Large intestine (tissue), 12 donors: ENCODE measurements around the gene MRPL38. TPM values are rescaled to one million over a fixed set of nuclear protein-coding genes. Genes with fewer than 3 reads are reported as not detected.
A peak's percentile ranks its signal among the peaks of the same experiment; 100 is the strongest.

Source experiments
- DNase-seq, 2 donors: peaks; one replicate each; pipeline versions ENCODE4 v3.0.0 to v3.0.0-alpha.2; 2013
- H3K27ac ChIP-seq: one replicate; pipeline ENCODE4 v1.5.1; 2013; ENCODE audit warnings: low read length
- H3K27me3 ChIP-seq: 2 replicates; pipeline ENCODE4 v1.6.1; 2013; ENCODE audit warnings: low read length; ENCODE audit not compliant: control insufficient read depth, insufficient read depth
- H3K36me3 ChIP-seq: 2 replicates; pipeline ENCODE4 v1.6.1; 2013; ENCODE audit warnings: low read length; ENCODE audit not compliant: control insufficient read depth, insufficient read depth
- H3K4me1 ChIP-seq: one replicate; pipeline ENCODE4 v1.6.1; 2013; ENCODE audit warnings: low read length; ENCODE audit not compliant: control insufficient read depth, insufficient read depth
- H3K4me3 ChIP-seq: one replicate; pipeline ENCODE4 v1.5.1; 2013; ENCODE audit warnings: low read length
- H3K9me3 ChIP-seq: one replicate; pipeline ENCODE4 v1.6.1; 2013; ENCODE audit warnings: mild to moderate bottlenecking, low read depth, low read length, moderate library complexity; ENCODE audit not compliant: control insufficient read depth
- WGBS: methylation state at CpG from one replicate; pipeline ENCODE4 v1.1.5; 2013; ENCODE audit warnings: low lambda C conversion rate; ENCODE audit not compliant: insufficient coverage; 5-methylcytosine and 5-hydroxymethylcytosine counted together
- long read RNA-seq, 11 donors: transcript quantifications; one replicate each; lab custom pipeline, GENCODE V29; 2026
- polyA plus RNA-seq: library from polyadenylated mRNA; unstranded; fragments of 120-200 nt; gene quantifications from one replicate; pipeline ENCODE4 v1.2.1, GENCODE V29; 2013

MRPL38 gene
- 62.1 TPM for polyA plus RNA-seq
- long read RNA-seq, donor 1, transcript MRPL38-201 (9 exons, 1,888 nt): major isoform, 20 of 23 reads
- long read RNA-seq, donor 1, partial matches to known transcripts: 0 of 23 reads
- long read RNA-seq, donor 1, other reads (novel, unspliced or antisense): 0 of 23 reads
- long read RNA-seq, donor 2, transcript MRPL38-201 (9 exons, 1,888 nt): major isoform, 29 of 35 reads
- long read RNA-seq, donor 2, partial matches to known transcripts: 0 of 35 reads
- long read RNA-seq, donor 2, other reads (novel, unspliced or antisense): 0 of 35 reads
- long read RNA-seq, donor 3: 0 reads
- long read RNA-seq, donor 4, partial matches to known transcripts: 0 of 5 reads
- long read RNA-seq, donor 4, other reads (novel, unspliced or antisense): 0 of 5 reads
- long read RNA-seq, donor 5, transcript MRPL38-201 (9 exons, 1,888 nt): major isoform, 12 of 16 reads
- long read RNA-seq, donor 5, partial matches to known transcripts: 0 of 16 reads
- long read RNA-seq, donor 5, other reads (novel, unspliced or antisense): 0 of 16 reads
- long read RNA-seq, donor 6, transcript MRPL38-201 (9 exons, 1,888 nt): major isoform, 19 of 26 reads
- long read RNA-seq, donor 6, transcript MRPL38-211 (3 exons, 525 nt): minor isoform, 5 of 26 reads
- long read RNA-seq, donor 6, partial matches to known transcripts: 0 of 26 reads
- long read RNA-seq, donor 6, other reads (novel, unspliced or antisense): 0 of 26 reads
- long read RNA-seq, donor 7, transcript MRPL38-201 (9 exons, 1,888 nt): major isoform, 10 of 11 reads
- long read RNA-seq, donor 7, partial matches to known transcripts: 0 of 11 reads
- long read RNA-seq, donor 7, other reads (novel, unspliced or antisense): 0 of 11 reads
- long read RNA-seq, donor 8, transcript MRPL38-201 (9 exons, 1,888 nt): major isoform, 33 of 39 reads
- long read RNA-seq, donor 8, partial matches to known transcripts: 5 of 39 reads
- long read RNA-seq, donor 8, other reads (novel, unspliced or antisense): 0 of 39 reads
- long read RNA-seq, donor 9, transcript MRPL38-201 (9 exons, 1,888 nt): major isoform, 17 of 22 reads
- long read RNA-seq, donor 9, partial matches to known transcripts: 0 of 22 reads
- long read RNA-seq, donor 9, other reads (novel, unspliced or antisense): 0 of 22 reads
- long read RNA-seq, donor 10, transcript MRPL38-201 (9 exons, 1,888 nt): major isoform, 25 of 27 reads
- long read RNA-seq, donor 10, partial matches to known transcripts: 0 of 27 reads
- long read RNA-seq, donor 10, other reads (novel, unspliced or antisense): 0 of 27 reads
- long read RNA-seq, donor 11, transcript MRPL38-201 (9 exons, 1,888 nt): major isoform, 22 of 25 reads
- long read RNA-seq, donor 11, partial matches to known transcripts: 0 of 25 reads
- long read RNA-seq, donor 11, other reads (novel, unspliced or antisense): 0 of 25 reads

DNA sequence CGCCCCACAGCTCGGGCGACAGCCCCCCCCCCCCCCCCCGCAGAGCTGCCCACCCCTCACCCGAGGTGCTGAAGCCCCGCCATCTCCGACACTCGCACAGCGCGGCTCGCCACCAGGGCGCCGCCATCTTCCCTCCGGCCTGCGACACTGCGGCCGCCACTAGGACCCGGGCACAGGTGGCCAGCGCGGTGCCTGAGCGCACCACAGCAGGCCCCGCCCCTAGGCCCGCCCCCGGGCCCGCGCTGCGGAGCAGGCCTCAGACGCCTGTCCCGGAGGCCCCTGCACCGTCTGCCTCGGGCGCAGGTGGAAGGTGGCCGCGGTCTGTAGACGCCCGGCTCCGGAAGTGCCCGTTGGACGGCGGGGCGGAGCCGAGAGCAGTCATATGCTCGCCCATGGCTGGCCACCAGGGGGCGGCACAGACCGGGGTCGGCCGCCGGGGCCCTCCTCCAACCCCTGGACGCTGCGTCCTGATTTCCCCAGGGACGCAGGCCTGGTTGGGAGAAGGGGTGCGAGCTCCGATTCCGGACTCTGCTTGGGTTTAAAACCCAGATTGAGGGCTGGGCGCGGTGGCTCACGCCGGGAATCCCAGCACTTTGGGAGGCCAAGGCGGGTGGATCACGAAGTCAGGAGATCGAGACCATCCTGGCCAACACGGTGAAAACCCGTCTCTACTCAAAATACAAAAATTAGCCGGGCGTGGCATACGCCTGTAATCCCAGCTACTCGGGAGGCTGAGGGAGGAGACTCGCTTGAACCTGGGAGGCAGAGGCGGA, at the start of gene MRPL38:
Gene MRPL38, minus strand, starts transcription at position 136 of the 773 bp plus-strand sequence. Its CDS starts 9 bp downstream, at position 127.
- peak; percentile 97 to 98 for DNase-seq
- no CpG with 5 or more reads among the region's 69 CpGs for WGBS
- Histone ChIP-seq H3K27me3 (no peaks in the 10 kb centered on the region), H3K9me3 (no peaks in the 10 kb centered on the region), H3K36me3 (peaks cover 33% of the 10 kb centered on the region), H3K27ac (peak within 1 kb of the TSS; percentile 82), H3K4me1 (no peaks in the 10 kb centered on the region), H3K4me3 (peak within 1 kb of the TSS; percentile 96)

DNA sequence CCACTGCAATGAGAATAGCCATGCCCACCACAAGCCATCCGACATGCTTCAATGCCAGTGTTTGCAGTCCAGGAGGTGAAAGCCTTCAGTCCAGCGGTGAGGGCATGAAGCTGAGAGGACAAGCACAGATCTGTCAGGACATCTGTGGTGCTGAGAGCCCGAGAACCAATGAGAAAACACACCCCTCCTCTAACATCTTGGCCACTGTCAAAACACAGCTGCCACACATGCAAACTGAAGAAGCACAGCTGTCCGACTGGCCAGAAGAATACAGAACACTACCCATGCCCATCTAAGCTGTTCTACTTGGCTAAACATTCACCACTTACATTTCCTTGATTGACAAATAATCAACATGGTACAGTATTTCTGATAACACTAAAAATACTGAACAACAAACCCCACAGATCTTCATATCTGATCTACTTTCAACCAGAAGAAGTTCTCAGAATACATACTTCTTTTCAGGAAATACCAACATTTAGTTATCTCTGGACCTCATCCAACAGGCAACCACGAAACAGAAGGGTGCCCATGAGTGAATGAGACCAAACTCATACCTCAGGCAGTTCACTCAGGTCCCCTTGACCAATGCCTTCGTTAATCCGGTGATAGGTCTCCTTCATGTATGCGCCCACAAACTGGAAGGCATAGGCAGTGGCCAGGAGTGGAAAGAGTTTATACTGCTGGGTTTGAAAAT, 46.3 kb upstream of the MRPL38 start:
- Histone ChIP-seq H3K4me1 (no peaks in the 10 kb centered on the region), H3K9me3 (no peaks in the 10 kb centered on the region), H3K27ac (no peak overlapping the region), H3K4me3 (no peak overlapping the region), H3K27me3 (no peaks in the 10 kb centered on the region), H3K36me3 (peaks cover 85% of the 10 kb centered on the region)
- 90% methylated on average over 4 of the region's 8 CpGs for whole genome bisulfite sequencing
- DNase-seq: no peak

DNA sequence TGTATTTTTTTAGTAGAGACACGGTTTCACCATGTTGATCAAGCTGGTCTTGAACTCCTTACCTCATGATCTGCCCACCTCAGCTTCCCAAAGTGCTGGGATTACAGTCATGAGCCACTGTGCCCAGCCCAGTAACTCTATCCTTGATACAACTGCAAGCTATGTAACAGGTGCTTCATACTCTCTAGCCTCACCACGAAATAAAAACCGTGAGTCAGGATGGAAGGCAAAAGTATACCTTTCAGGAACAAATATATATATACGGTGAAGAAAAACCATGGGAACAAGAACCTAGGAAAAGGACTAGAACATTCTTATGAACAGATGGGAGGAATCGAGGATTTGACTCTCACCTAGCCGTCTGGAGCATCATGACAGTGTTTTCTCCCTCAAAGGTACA, 45.7 kb upstream of the MRPL38 start:
- H3K4me3 ChIP-seq: no peak overlapping the region
- H3K4me1 ChIP-seq: no peaks in the 10 kb centered on the region
- no peak overlapping the region for H3K27ac ChIP-seq
- H3K27me3 ChIP-seq: no peaks in the 10 kb centered on the region
- no peaks in the 10 kb centered on the region for H3K9me3 ChIP-seq
- peaks cover 83% of the 10 kb centered on the region for H3K36me3 ChIP-seq
- WGBS: 100% methylated on average over 2 of the region's 6 CpGs
- DNase-seq: no peak

DNA sequence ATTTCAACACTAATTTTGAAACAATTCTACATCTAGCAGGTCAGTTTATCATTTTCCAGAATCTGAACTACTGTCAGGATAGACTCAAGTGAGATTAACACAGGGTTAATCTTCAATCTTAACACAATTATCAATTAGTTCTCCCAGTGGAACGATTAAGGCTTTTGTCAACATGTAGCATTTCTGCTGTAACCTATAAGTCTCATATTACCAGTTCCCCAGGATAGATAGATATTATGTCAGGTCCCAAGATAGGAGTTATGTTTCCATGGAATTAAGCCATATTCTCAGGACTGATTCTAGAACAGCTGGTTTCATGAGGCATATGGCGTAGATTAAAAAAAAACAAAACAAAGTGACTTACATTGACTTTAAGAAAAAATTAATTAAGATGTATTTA, 40.5 kb upstream of the MRPL38 start:
- Histone ChIP-seq H3K36me3 (peaks cover 54% of the 10 kb centered on the region), H3K27me3 (no peaks in the 10 kb centered on the region), H3K27ac (no peak overlapping the region), H3K4me1 (peaks cover 6% of the 10 kb centered on the region), H3K9me3 (no peaks in the 10 kb centered on the region), H3K4me3 (no peak overlapping the region)
- WGBS: 83% methylated on average over 1 of the region's 2 CpGs
- DNase-seq: no peak

GRCh38 chr17:75943491-75943890, 38.8 kb upstream of the MRPL38 start:
- Histone ChIP-seq H3K4me3 (no peak overlapping the region), H3K27ac (no peak overlapping the region), H3K27me3 (no peaks in the 10 kb centered on the region), H3K4me1 (peaks cover 6% of the 10 kb centered on the region), H3K9me3 (no peaks in the 10 kb centered on the region), H3K36me3 (peaks cover 37% of the 10 kb centered on the region)
- WGBS: no CpG with 5 or more reads among the region's 1 CpG
- no peak for DNase-seq

DNA sequence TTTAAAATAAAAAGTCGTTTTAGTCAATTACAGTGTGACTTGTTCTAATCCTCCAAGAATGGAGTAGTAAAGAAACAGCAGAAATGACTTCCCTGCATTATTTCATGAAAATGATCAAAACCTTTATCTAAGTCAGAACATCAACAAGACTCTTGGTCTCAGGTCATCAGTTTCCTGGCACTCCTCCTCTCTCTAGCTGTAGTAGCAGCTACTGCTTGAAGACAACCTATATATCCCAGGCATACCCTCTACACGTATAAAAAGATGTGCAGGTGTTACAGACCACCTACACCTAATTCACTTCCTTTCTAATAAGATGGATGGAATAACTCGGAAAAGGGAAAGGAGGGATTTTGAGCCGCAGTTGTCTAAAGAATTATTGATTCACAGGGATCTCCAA, 37.8 kb upstream of the MRPL38 start:
- Histone ChIP-seq H3K9me3 (no peaks in the 10 kb centered on the region), H3K27ac (no peak overlapping the region), H3K4me1 (peaks cover 6% of the 10 kb centered on the region), H3K4me3 (no peak overlapping the region), H3K27me3 (no peaks in the 10 kb centered on the region), H3K36me3 (peaks cover 27% of the 10 kb centered on the region)
- DNase-seq: no peak
- WGBS: no CpG with 5 or more reads among the region's 4 CpGs

DNA sequence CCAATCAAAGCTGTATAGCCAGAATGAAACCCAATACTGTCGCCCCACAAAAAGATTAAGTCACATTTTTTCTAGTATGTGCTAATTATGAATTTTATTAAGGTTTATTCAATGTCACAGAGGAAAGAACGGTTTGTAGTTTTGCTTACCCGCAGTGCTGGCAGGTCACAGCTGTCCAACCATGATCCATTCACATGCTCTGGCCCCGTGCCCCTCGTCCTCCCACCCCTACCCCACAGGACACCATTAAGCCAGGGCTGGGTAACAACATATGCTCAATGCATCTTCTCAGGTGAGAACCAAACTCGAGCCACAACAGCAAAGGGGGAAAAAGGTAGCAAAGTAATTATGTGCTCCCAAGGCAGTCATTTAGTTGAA, 36.7 kb upstream of the MRPL38 start:
- no peak for DNase-seq
- H3K9me3 ChIP-seq: no peaks in the 10 kb centered on the region
- peaks cover 20% of the 10 kb centered on the region for H3K36me3 ChIP-seq
- no peak overlapping the region for H3K27ac ChIP-seq
- H3K4me1 ChIP-seq: peaks cover 6% of the 10 kb centered on the region
- no CpG with 5 or more reads among the region's 6 CpGs for WGBS
- H3K27me3 ChIP-seq: no peaks in the 10 kb centered on the region
- H3K4me3 ChIP-seq: peak overlapping the region; percentile 99

DNA sequence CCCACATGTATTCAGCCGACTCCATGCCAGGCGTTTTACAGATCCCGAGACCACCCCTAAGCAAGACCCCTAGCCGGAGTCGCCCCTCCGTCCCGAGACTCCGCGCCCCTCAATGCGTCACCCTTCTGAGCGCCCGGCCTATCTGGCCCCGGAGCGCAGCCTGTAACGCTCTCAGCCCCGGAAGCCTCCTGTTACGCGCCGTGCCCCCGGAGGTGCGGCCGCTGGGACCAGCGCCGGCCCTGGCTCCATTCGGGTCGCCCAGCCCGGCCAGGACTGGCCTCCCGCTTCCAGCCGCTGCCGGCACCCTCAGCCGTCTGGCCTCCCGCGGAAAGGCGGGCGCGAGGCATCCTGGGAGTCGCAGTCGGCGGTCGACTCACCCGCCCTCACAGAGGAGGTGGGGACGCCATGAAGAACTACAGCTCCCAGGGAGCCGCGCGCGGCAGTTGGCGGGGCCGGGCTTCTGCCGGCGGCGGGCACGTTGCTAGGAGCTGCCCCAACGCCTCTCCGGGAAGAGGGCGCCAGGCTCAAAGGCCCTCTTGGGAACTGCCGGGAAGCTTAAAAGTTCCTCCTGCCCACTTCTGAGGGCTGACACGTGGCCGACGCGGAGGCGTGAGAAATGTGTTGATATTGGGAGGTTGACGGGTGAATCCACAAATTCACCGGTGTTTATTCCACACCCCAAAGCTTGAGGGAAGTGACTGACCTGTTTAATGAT, 36.2 kb upstream of the MRPL38 start, which contains the start of gene FBF1:
Gene FBF1, minus strand, starts transcription at position 316 of the 715 bp plus-strand sequence. CDS start 2,893 bp downstream, outside the sequence.
- peak within 1 kb of the TSS; percentile 99 for H3K4me3 ChIP-seq
- H3K36me3 ChIP-seq: peaks cover 14% of the 10 kb centered on the region
- H3K4me1 ChIP-seq: peaks cover 6% of the 10 kb centered on the region
- no peaks in the 10 kb centered on the region for H3K27me3 ChIP-seq
- no peaks in the 10 kb centered on the region for H3K9me3 ChIP-seq
- WGBS: no CpG with 5 or more reads among the region's 63 CpGs
- H3K27ac ChIP-seq: peak within 1 kb of the TSS; percentile 61
- peak; percentile 95 to 97 for DNase-seq
